ENCODE measurements around the gene CPEB3. TPM values are rescaled to one million over a fixed set of nuclear protein-coding genes. Genes with fewer than 3 reads are reported as not detected.

Gene CPEB3
- total RNA-seq, 2 donors from 2014 or later, result 9.3 to 10.2 TPM

DNA sequence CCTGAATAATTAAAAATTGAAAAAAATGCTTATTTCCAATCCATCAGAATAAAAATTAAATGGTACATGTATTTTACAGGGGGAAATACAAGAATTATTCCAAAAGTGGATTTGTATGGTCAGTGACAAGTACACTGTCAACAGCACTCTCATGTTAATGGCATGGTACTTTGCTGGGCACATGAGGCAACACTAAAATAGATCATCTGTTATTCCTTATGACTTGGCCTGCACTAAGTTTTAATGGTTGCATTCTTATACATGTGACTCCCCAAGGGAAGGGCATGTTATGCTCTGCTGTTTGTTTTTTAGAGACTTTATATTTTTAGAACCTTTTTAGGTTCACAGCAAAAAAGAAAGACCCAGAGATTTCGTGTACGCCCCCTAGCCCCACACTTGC is 128.3 kb downstream of the CPEB3 start:
- H3K36me3 ChIP-seq (replicated peaks in 1 of 2; ENCODE audit: insufficient read depth in 1 of 2, low read depth in 2 of 2), result no peaks in the 10 kb centered on the region
- H3K27ac ChIP-seq, result no peak overlapping the region
- H3K9me3 ChIP-seq, result peaks cover 0 to 8% (median 0%) of the 10 kb centered on the region in 3 donors
- no peak for ATAC-seq
- H3K4me3 ChIP-seq, result no peak overlapping the region
- peaks cover under 1% of the 10 kb centered on the region for H3K4me1 ChIP-seq
- intact Hi-C loops (cut with DNase I), result no loop called here
- TF ChIP-seq POLR2A (IDR thresholded peaks at IDR 0.05), result no peak
- TF ChIP-seq, protein P1, sequence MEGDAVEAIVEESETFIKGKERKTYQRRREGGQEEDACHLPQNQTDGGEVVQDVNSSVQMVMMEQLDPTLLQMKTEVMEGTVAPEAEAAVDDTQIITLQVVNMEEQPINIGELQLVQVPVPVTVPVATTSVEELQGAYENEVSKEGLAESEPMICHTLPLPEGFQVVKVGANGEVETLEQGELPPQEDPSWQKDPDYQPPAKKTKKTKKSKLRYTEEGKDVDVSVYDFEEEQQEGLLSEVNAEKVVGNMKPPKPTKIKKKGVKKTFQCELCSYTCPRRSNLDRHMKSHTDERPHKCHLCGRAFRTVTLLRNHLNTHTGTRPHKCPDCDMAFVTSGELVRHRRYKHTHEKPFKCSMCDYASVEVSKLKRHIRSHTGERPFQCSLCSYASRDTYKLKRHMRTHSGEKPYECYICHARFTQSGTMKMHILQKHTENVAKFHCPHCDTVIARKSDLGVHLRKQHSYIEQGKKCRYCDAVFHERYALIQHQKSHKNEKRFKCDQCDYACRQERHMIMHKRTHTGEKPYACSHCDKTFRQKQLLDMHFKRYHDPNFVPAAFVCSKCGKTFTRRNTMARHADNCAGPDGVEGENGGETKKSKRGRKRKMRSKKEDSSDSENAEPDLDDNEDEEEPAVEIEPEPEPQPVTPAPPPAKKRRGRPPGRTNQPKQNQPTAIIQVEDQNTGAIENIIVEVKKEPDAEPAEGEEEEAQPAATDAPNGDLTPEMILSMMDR (IDR thresholded peaks at IDR 0.05), result no peak
- no peaks in the 10 kb centered on the region for H3K27me3 ChIP-seq
- no peak for DNase-seq
- WGBS, 2 donors, result 96 to 100% methylated on average over 2 of the region's 2 CpGs

DNA sequence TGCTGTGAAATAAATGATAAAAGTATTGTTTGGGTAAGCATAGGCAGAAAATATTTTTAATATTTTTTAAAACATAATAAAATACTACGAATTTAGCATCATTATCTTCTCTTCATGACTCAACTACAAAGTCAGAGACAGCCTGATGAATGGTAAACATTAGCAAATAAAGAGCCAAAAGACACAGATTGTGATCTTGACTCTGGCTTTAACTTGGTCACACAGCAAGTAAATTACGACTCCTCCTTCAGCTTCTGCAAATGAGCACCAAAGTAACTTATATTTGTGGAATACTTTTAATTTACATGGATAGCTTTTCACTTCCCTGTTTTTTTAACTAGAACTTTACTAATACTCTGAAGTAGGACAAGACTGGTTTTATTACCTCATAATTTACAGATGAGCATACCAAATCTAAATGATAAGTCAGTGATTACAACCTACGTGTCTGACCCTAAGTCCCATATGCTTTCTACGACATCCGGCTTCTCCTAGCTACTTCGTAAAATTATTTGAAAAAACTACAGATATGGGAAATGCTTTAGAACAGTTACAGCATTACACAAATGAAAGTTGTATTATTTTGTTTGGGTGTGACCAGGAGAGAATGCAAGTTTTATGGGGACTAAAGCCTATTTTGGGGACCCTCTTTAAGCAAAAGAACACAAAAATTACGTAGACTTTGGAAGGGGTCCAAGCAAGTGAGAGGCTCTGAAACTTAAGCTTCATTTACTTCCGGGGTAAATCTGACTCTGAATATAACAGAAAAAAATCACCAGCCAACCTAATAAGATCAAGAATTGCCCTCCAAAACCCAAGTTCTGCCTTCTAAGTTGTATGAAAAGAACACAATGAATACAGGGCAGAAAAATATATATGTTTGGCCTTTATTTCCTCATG is 133.8 kb downstream of the CPEB3 start:
- H3K4me1 ChIP-seq, result peaks cover 9% of the 10 kb centered on the region
- H3K27ac ChIP-seq, result no peak overlapping the region
- intact Hi-C loops (cut with DNase I), result no loop called here
- TF ChIP-seq, protein P1 (IDR thresholded peaks at IDR 0.05), result no peak
- no peak for TF ChIP-seq POLR2A (IDR thresholded peaks at IDR 0.05)
- no peaks in the 10 kb centered on the region for H3K27me3 ChIP-seq
- H3K9me3 ChIP-seq, result no peaks in the 10 kb centered on the region
- DNase-seq, result no peak
- no peak overlapping the region for H3K4me3 ChIP-seq
- ATAC-seq, result no peak
- H3K36me3 ChIP-seq (replicated peaks in 1 of 2; ENCODE audit: insufficient read depth in 1 of 2, low read depth in 2 of 2), result no peaks in the 10 kb centered on the region
- WGBS, 2 donors, result 58 to 64% methylated on average over 8 of the region's 8 CpGs

DNA sequence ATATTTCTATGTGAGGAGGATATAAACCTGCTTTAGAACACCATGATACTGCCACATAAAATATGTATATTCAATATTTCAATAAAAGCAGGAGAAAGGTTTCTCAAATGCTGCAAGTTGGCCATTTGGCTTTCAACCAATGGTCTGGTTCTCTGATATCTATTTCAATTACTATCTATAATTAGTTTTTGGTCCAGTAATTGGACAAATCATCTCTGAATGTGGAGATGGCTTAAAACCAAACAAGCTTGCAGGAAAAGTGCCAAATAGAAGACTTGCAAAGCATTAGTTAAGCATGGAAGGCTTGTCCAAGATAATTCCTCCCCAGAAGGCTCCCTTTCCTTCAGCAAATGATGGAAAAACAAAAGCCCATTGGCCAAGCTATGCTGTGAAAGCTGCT is 140.1 kb downstream of the CPEB3 start:
- no peak for TF ChIP-seq POLR2A (IDR thresholded peaks at IDR 0.05)
- TF ChIP-seq, protein P1 (IDR thresholded peaks at IDR 0.05), result no peak
- no peaks in the 10 kb centered on the region for H3K36me3 ChIP-seq (replicated peaks in 1 of 2; ENCODE audit: insufficient read depth in 1 of 2, low read depth in 2 of 2)
- intact Hi-C loops (cut with DNase I), result no loop called here
- H3K4me1 ChIP-seq, result peaks cover 17% of the 10 kb centered on the region
- H3K4me3 ChIP-seq, result no peak overlapping the region
- H3K27ac ChIP-seq, result no peak overlapping the region
- DNase-seq, result no peak
- H3K9me3 ChIP-seq, result no peaks in the 10 kb centered on the region
- no peaks in the 10 kb centered on the region for H3K27me3 ChIP-seq
- ATAC-seq, result no peak

DNA sequence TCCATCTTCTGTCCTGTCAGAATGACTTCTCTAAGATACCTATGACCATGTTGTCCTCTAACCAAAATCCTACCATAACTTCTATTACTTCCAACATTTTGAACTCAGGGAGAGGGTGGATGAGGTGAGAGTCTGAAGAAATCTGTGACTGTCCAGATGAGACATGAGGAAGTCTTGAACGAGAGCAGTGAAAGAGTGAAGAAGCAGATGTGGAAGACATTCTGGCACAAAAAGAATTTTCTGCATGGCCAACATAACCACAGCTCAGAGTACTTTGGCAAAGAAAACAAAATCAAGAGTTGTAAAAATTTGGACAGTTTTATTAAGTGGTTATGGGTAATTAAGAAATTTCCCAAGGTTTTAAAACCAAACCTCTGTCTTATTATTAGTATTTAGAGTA is 141.6 kb downstream of the CPEB3 start:
- peaks cover 17% of the 10 kb centered on the region for H3K4me1 ChIP-seq
- no peaks in the 10 kb centered on the region for H3K27me3 ChIP-seq
- intact Hi-C loops (cut with DNase I), result no loop called here
- H3K27ac ChIP-seq, result no peak overlapping the region
- H3K36me3 ChIP-seq (replicated peaks in 1 of 2; ENCODE audit: insufficient read depth in 1 of 2, low read depth in 2 of 2), result peaks cover 0 to 1% of the 10 kb centered on the region in 2 donors
- ATAC-seq (no peak), DNase-seq (no peak)
- 72 to 87% methylated on average over 1 of the region's 1 CpG for WGBS, 2 donors
- TF ChIP-seq, protein P1 (IDR thresholded peaks at IDR 0.05), result no peak
- no peak for TF ChIP-seq POLR2A (IDR thresholded peaks at IDR 0.05)
- H3K9me3 ChIP-seq, result no peaks in the 10 kb centered on the region
- H3K4me3 ChIP-seq, result no peak overlapping the region

DNA sequence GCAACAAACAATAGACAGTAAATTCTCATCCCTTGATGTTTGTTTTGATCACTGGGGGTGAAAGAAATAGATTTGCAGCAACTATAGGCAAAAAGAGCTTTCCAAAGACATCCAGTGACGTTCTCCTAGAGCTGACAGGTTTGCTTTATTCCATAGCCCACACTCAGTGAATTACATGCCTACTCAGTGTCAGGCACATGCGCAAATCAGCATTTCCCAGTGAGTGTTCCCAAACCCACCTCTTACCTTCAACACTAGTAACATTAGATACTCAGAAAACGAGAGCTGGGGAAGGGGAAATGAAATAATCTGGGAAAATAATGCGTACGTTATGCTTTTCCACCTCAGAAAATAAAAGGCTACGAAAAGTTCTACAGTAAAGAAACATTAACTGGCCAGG is 144.1 kb downstream of the CPEB3 start:
- Histone ChIP-seq H3K9me3 (no peaks in the 10 kb centered on the region), H3K4me3 (no peak overlapping the region), H3K36me3 (replicated peaks in 1 of 2; ENCODE audit: insufficient read depth in 1 of 2, low read depth in 2 of 2) (peaks cover 0 to 1% of the 10 kb centered on the region in 2 donors), H3K4me1 (peaks cover 24% of the 10 kb centered on the region), H3K27me3 (no peaks in the 10 kb centered on the region), H3K27ac (peak overlapping the region in 1 of 4 donors; percentile 30)
- WGBS, 2 donors, result 83 to 94% methylated on average over 6 of the region's 6 CpGs
- ATAC-seq (no peak), DNase-seq (no peak)
- intact Hi-C loops (cut with DNase I), result no loop called here
- TF ChIP-seq POLR2A (IDR thresholded peaks at IDR 0.05), result no peak
- TF ChIP-seq, protein P1 (IDR thresholded peaks at IDR 0.05), result no peak

All from body of pancreas (tissue), 4 donors.